H9 (cell line): ENCODE measurements around the gene IRS2. TPM values are rescaled to one million over a fixed set of nuclear protein-coding genes. Genes with fewer than 3 reads are reported as not detected.
A peak's percentile ranks its signal among the peaks of the same experiment; 100 is the strongest.

Experiments used
- DNase-seq: peaks from one replicate; pipeline ENCODE4 v3.0.0-alpha.2; 2017
- H2AFZ ChIP-seq: one replicate; pipeline ENCODE4 v1.6.1; 2013; ENCODE audit warnings: mild to moderate bottlenecking, low read length, control low read depth, moderate library complexity
- H2AK5ac ChIP-seq: 2 replicates; pipeline ENCODE4 v1.6.1; 2013; ENCODE audit warnings: low read length, control low read depth, mixed read lengths; ENCODE audit not compliant: insufficient read length
- H2BK120ac ChIP-seq: one replicate; pipeline ENCODE4 v1.6.1; 2013; ENCODE audit warnings: low read depth, mild to moderate bottlenecking, low read length, control low read depth, inconsistent platforms; ENCODE audit not compliant: poor library complexity, severe bottlenecking
- H2BK12ac ChIP-seq: 2 replicates; pipeline ENCODE4 v1.6.1; 2013; ENCODE audit warnings: low read length, control low read depth, mixed read lengths, low read depth; ENCODE audit not compliant: insufficient read length
- H2BK15ac ChIP-seq: 2 replicates; pipeline ENCODE4 v1.6.1; 2013; ENCODE audit warnings: low read depth, low read length, control low read depth
- H2BK20ac ChIP-seq: one replicate; pipeline ENCODE4 v1.6.1; 2013; ENCODE audit warnings: low read depth, mild to moderate bottlenecking, low read length, control low read depth, inconsistent platforms; ENCODE audit not compliant: poor library complexity, severe bottlenecking
- H2BK5ac ChIP-seq: 2 replicates; pipeline ENCODE4 v1.6.1; 2013; ENCODE audit warnings: low read length, control low read depth, mixed read lengths; ENCODE audit not compliant: insufficient read length
- H3K14ac ChIP-seq: 2 replicates; pipeline ENCODE4 v1.6.1; 2013; ENCODE audit warnings: low read length, control low read depth; ENCODE audit not compliant: insufficient read depth
- H3K18ac ChIP-seq: 2 replicates; pipeline ENCODE4 v1.6.1; 2013; ENCODE audit warnings: low read depth, mild to moderate bottlenecking, mixed read lengths, low read length, control low read depth; ENCODE audit not compliant: insufficient read length
- H3K23ac ChIP-seq: 2 replicates; pipeline ENCODE4 v1.6.1; 2013; ENCODE audit warnings: low read length, control low read depth, mixed read lengths, low read depth; ENCODE audit not compliant: insufficient read length
- H3K23me2 ChIP-seq: 2 replicates; pipeline ENCODE4 v1.6.1; 2013; ENCODE audit warnings: low read depth, mild to moderate bottlenecking, mixed read lengths, low read length, control low read depth; ENCODE audit not compliant: insufficient read length, poor library complexity, severe bottlenecking
- H3K27ac ChIP-seq: 2 replicates; pipeline ENCODE4 v1.5.1; 2013; ENCODE audit warnings: low read length, control low read depth, mixed read lengths, low read depth; ENCODE audit not compliant: insufficient read length
- H3K27me3 ChIP-seq: 2 replicates; pipeline ENCODE4 v1.6.1; 2013; ENCODE audit warnings: low read length, control low read depth, inconsistent platforms; ENCODE audit not compliant: insufficient read depth
- H3K4ac ChIP-seq: 2 replicates; pipeline ENCODE4 v1.6.1; 2013; ENCODE audit warnings: low read depth, mild to moderate bottlenecking, control low read depth, inconsistent platforms, low read length, moderate library complexity
- H3K4me1 ChIP-seq: 2 replicates; pipeline ENCODE4 v1.6.1; 2013; ENCODE audit warnings: low read length, control low read depth, inconsistent platforms; ENCODE audit not compliant: insufficient read depth
- H3K4me2 ChIP-seq: 2 replicates; pipeline ENCODE4 v1.6.1; 2013; ENCODE audit warnings: low read length, control low read depth, mixed read lengths; ENCODE audit not compliant: insufficient read length, insufficient read depth
- H3K56ac ChIP-seq: 2 replicates; pipeline ENCODE4 v1.6.1; 2013; ENCODE audit warnings: low read depth, mild to moderate bottlenecking, mixed read lengths, low read length, control low read depth; ENCODE audit not compliant: insufficient read length
- H3K79me1 ChIP-seq: 2 replicates; pipeline ENCODE4 v1.6.1; 2013; ENCODE audit warnings: low read depth, mild to moderate bottlenecking, moderate library complexity, low read length, control low read depth, inconsistent platforms; ENCODE audit not compliant: insufficient read depth, poor library complexity, severe bottlenecking
- H3K79me2 ChIP-seq: 2 replicates; pipeline ENCODE4 v1.6.1; 2013; ENCODE audit warnings: low read length, control low read depth, inconsistent platforms; ENCODE audit not compliant: insufficient read depth
- H3K9ac ChIP-seq: 2 replicates; pipeline ENCODE4 v1.6.1; 2013; ENCODE audit warnings: low read length, control low read depth, mixed read lengths; ENCODE audit not compliant: insufficient read length; ENCODE audit errors: extremely low read depth
- H3K9me3 ChIP-seq: one replicate; pipeline ENCODE4 v1.6.1; 2013; ENCODE audit warnings: low read depth, low read length, inconsistent platforms; ENCODE audit not compliant: control insufficient read depth
- H3T11ph ChIP-seq: one replicate; pipeline ENCODE4 v1.6.1; 2013; ENCODE audit warnings: mild to moderate bottlenecking, low read length, control low read depth, inconsistent platforms
- H4K20me1 ChIP-seq: one replicate; pipeline ENCODE4 v1.6.1; 2013; ENCODE audit not compliant: control insufficient read depth, insufficient read length, insufficient read depth
- H4K5ac ChIP-seq: 2 replicates; pipeline ENCODE4 v1.6.1; 2013; ENCODE audit warnings: low read depth, mild to moderate bottlenecking, mixed read lengths, low read length, control low read depth; ENCODE audit not compliant: insufficient read length
- H4K8ac ChIP-seq: replicated peaks from 2 replicates; pipeline ENCODE4 v1.6.1; 2013; ENCODE audit warnings: low read length, control low read depth, mixed read lengths, low read depth; ENCODE audit not compliant: insufficient read length
- H4K91ac ChIP-seq: 2 replicates; pipeline ENCODE4 v1.6.1; 2013; ENCODE audit warnings: low read depth, mild to moderate bottlenecking, moderate library complexity, mixed read lengths, low read length, control low read depth; ENCODE audit not compliant: insufficient read length
- H3K27ac Mint-ChIP-seq, 3 experiments: 2 replicates in 2 of 3; 3 replicates in 1 of 3; pipeline ENCODE4 v1.8.0; 2020 to 2021; ENCODE audit warnings: mixed read lengths in 3 of 3, mild to moderate bottlenecking in 1 of 3, moderate library complexity in 1 of 3
- H3K27me3 Mint-ChIP-seq: 2 replicates; pipeline ENCODE4 v1.8.0; 2021; ENCODE audit warnings: low read depth, mild to moderate bottlenecking, moderate library complexity, mixed read lengths
- H3K36me3 Mint-ChIP-seq, 3 experiments: 2 replicates in 2 of 3; 3 replicates in 1 of 3; pipeline ENCODE4 v1.8.0; 2020 to 2021; ENCODE audit warnings: low read depth in 3 of 3, mixed read lengths in 3 of 3; ENCODE audit not compliant: insufficient read depth in 1 of 3
- H3K4me1 Mint-ChIP-seq, 2 experiments: 2 replicates each; pipeline ENCODE4 v1.8.0; 2020; ENCODE audit warnings: mixed read lengths in 2 of 2
- H3K4me3 Mint-ChIP-seq, 2 experiments: 2 replicates in 1 of 2; 3 replicates in 1 of 2; pipeline ENCODE4 v1.8.0; 2020 to 2021; ENCODE audit warnings: mild to moderate bottlenecking in 2 of 2, mixed read lengths in 2 of 2, moderate library complexity in 1 of 2
- H3K9me3 Mint-ChIP-seq, 2 experiments: 2 replicates in 1 of 2; 3 replicates in 1 of 2; pipeline ENCODE4 v1.8.0; 2020; ENCODE audit warnings: mild to moderate bottlenecking in 2 of 2, mixed read lengths in 2 of 2, moderate library complexity in 1 of 2
- WGBS: extraction: QIAGEN DNeasy Blood & Tissue Kit; methylation state at CpG from one replicate; pipeline ENCODE4 v1.1.7; 2013; ENCODE audit warnings: missing lambda C conversion rate, low lambda C conversion rate, mixed read lengths; ENCODE audit not compliant: insufficient read length; ENCODE audit errors: extremely low coverage; 5-methylcytosine and 5-hydroxymethylcytosine counted together
- total RNA-seq: library from RNA; stranded (reverse); gene quantifications from 2 replicates; pipeline ENCODE4 v1.2.1, GENCODE V29; 2021
- TF ChIP-seq, protein P1 (sequence below): fragments of 200-600 bp; sonication (generic); conservative IDR thresholded peaks from 3 replicates; pipeline ENCODE4 v1.8.0; 2021; ENCODE audit warnings: antibody characterized with exemption, mild to moderate bottlenecking

The IRS2 gene
- total RNA-seq, 1 experiment from 2014 or later: 10.1 TPM

DNA sequence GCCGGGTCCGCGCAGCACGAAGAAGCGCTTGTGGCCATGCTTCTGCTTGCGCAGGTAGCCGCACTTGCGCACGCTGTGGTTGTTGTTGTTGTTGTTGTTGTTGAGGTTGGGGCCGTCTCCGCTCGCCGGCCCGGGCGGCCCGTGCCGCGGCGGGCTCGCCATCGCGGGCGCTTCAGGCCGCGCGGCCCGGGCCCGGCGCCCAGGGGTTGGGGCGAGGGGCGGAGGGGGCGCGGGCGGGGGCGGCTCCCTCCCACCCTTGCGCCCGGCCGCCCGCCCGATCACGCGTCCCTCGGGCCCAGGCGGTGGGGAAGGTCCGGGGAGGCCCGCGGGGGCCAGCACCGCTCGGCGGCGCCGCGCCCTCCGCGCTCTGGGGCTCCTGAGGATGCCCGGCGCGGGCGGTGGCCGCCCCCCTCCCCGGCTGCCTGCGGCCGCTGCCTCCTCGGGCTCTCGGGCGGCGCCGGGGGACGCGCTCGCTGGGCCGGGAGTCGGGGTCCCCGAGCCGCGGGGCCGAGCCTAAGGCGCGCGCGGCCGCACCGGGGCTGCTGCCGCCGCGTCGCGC lies 412 bp downstream of the IRS2 start:
- H4K91ac ChIP-seq: no peak overlapping the region
- no peak for DNase-seq
- no peak overlapping the region for H2BK15ac ChIP-seq
- H3K27ac ChIP-seq: no peak overlapping the region
- H3K14ac ChIP-seq: peak overlapping the region; percentile 89
- TF ChIP-seq, protein P1, sequence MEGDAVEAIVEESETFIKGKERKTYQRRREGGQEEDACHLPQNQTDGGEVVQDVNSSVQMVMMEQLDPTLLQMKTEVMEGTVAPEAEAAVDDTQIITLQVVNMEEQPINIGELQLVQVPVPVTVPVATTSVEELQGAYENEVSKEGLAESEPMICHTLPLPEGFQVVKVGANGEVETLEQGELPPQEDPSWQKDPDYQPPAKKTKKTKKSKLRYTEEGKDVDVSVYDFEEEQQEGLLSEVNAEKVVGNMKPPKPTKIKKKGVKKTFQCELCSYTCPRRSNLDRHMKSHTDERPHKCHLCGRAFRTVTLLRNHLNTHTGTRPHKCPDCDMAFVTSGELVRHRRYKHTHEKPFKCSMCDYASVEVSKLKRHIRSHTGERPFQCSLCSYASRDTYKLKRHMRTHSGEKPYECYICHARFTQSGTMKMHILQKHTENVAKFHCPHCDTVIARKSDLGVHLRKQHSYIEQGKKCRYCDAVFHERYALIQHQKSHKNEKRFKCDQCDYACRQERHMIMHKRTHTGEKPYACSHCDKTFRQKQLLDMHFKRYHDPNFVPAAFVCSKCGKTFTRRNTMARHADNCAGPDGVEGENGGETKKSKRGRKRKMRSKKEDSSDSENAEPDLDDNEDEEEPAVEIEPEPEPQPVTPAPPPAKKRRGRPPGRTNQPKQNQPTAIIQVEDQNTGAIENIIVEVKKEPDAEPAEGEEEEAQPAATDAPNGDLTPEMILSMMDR: no peak
- H3K9me3 ChIP-seq: no peaks in the 10 kb centered on the region
- WGBS: no CpG with 5 or more reads among the region's 88 CpGs
- no peak overlapping the region for H2BK12ac ChIP-seq
- Mint-ChIP-seq H3K9me3 (no peaks in the 10 kb centered on the region), H3K27ac (no peak overlapping the region), H3K36me3 (peaks cover 8 to 16% (median 12%) of the 10 kb centered on the region in 3 experiments; a peak in 6 of 7 replicates), H3K27me3 (peaks cover 15% of the 10 kb centered on the region), H3K4me3 (peak overlapping the region; percentile 65 to 81), H3K4me1 (peaks cover 11 to 23% of the 10 kb centered on the region in 2 experiments)
- peak overlapping the region; percentile 41 for H3K9ac ChIP-seq
- no peak overlapping the region for H3K56ac ChIP-seq
- no peak overlapping the region for H3K4ac ChIP-seq
- H4K5ac ChIP-seq: no peak overlapping the region
- no peak overlapping the region for H2AFZ ChIP-seq
- peak overlapping the region; percentile 92 for H3K4me2 ChIP-seq
- H2BK120ac ChIP-seq: no peak overlapping the region
- H3T11ph ChIP-seq: no peak overlapping the region
- no peaks in the 10 kb centered on the region for H3K27me3 ChIP-seq
- H2AK5ac ChIP-seq: no peak overlapping the region
- H3K23me2 ChIP-seq: peaks cover 21% of the 10 kb centered on the region
- H3K79me2 ChIP-seq: no peaks in the 10 kb centered on the region; the same call in 1 of the 2 replicates
- no peaks in the 10 kb centered on the region for H3K79me1 ChIP-seq
- peaks cover 4% of the 10 kb centered on the region for H4K20me1 ChIP-seq
- no peak overlapping the region for H3K18ac ChIP-seq
- H4K8ac ChIP-seq: no peak overlapping the region
- no peak overlapping the region for H2BK20ac ChIP-seq
- no peak overlapping the region for H2BK5ac ChIP-seq
- H3K4me1 ChIP-seq: 0 out of 2 replicates have a peak, but pooled peaks cover under 1% of the 10 kb centered on the region
- H3K23ac ChIP-seq: no peak overlapping the region
